Measurements from ENCODE around the gene KRTAP1-4.
"Not testable (repeated sequence)": the region's sequence is repeated elsewhere in the genome, so short reads cannot be mapped to it uniquely, and the experiment has no call there.

DNA sequence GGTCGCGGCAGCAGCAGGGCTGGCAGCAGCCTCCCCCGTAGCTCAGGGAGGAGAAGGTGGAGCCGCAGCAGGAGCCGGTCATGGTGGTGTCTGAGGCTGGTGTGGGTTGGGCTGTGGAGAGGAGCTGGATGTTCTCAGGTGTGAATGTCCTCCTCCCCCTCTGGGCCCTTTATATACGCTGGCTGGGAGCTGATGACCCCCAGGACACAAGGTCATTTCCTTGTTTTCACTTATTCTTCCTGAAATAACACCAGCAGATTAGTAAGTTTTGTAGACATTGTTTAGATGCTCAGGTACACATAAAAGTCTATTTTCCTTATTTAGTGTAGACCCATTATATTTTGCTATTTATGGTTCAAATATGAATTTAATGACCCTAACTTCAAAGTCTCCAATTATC is 25.1 kb upstream of the KRTAP1-4 start, which contains the start of gene KRTAP2-2:
- TF ChIP-seq, protein P1, sequence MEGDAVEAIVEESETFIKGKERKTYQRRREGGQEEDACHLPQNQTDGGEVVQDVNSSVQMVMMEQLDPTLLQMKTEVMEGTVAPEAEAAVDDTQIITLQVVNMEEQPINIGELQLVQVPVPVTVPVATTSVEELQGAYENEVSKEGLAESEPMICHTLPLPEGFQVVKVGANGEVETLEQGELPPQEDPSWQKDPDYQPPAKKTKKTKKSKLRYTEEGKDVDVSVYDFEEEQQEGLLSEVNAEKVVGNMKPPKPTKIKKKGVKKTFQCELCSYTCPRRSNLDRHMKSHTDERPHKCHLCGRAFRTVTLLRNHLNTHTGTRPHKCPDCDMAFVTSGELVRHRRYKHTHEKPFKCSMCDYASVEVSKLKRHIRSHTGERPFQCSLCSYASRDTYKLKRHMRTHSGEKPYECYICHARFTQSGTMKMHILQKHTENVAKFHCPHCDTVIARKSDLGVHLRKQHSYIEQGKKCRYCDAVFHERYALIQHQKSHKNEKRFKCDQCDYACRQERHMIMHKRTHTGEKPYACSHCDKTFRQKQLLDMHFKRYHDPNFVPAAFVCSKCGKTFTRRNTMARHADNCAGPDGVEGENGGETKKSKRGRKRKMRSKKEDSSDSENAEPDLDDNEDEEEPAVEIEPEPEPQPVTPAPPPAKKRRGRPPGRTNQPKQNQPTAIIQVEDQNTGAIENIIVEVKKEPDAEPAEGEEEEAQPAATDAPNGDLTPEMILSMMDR (IDR thresholded peaks at IDR 0.05; ENCODE audit: low read depth, low read length): not testable (repeated sequence)
- not testable (repeated sequence) for TF ChIP-seq EZH2phosphoT487 (IDR thresholded peaks at IDR 0.05; ENCODE audit: low read depth)
